Mesothelial cell of epicardium (in vitro differentiated cells): ENCODE results near the gene PALS2. TPM values are rescaled to one million over a fixed set of nuclear protein-coding genes. Genes with fewer than 3 reads are reported as not detected.

Experiments
- DNase-seq, 2 experiments: peaks; one replicate each; pipeline ENCODE4 v3.0.0; 2021; ENCODE audit warnings: low spot score in 2 of 2; ENCODE audit not compliant: unreplicated experiment in 2 of 2
- H3K27ac Mint-ChIP-seq: 2 replicates; pipeline ENCODE4 v1.8.0; 2021; ENCODE audit warnings: mixed read lengths
- H3K27me3 Mint-ChIP-seq: 2 replicates; pipeline ENCODE4 v1.8.0; 2021; ENCODE audit warnings: low read depth, mixed read lengths
- H3K36me3 Mint-ChIP-seq: 2 replicates; pipeline ENCODE4 v1.8.0; 2021; ENCODE audit warnings: mixed read lengths
- H3K4me1 Mint-ChIP-seq: 2 replicates; pipeline ENCODE4 v1.8.0; 2021; ENCODE audit warnings: mixed read lengths
- H3K4me3 Mint-ChIP-seq: 2 replicates; pipeline ENCODE4 v1.8.0; 2021; ENCODE audit warnings: mild to moderate bottlenecking, moderate library complexity, mixed read lengths
- H3K9me3 Mint-ChIP-seq: 2 replicates; pipeline ENCODE4 v1.8.0; 2021; ENCODE audit warnings: mixed read lengths
- total RNA-seq: library from RNA; stranded (reverse); gene quantifications from 3 replicates; pipeline ENCODE4 v1.2.1, GENCODE V29; 2021
- TF ChIP-seq, protein P1 (sequence below): fragments of 200-600 bp; sonication (generic); IDR thresholded peaks from one replicate; pipeline ENCODE4 v1.5.0; 2021; ENCODE audit warnings: antibody characterized with exemption; ENCODE audit not compliant: unreplicated experiment

PALS2 gene
- total RNA-seq, 1 donor from 2014 or later, result 23.8 TPM

DNA sequence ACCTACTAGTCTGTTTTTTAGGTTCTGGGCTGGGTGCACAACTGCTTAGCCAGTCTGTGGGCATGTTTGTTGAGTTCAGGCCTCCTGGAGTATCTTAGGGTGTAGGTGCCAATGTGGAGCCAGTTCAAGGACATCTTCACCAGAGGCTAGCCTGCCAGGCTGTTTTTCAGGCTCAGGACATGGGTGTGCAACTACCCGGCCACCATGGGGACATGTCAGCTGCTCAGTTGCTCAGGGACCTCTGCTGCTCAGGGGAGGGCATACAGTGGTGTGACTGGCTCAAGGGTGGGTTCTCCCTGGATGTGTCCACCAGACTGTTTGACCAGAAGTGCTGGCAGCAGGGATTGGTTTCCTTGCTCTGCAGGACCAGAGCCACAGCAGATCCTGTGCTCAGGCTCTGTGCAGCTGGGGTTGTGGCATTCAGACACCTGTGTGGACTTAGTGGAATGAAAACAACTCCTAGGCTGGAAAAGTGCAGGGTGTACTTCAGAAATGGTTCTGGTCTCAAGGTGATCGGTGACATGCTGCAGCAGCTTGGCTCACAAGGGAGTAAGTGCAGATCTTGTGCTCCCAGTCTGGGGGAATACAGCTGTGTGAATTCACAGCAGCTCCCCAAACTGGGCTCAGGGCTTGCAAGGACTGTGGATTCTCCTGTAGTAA is 44.8 kb downstream of the PALS2 start:
- no peak overlapping the region for H3K4me3 Mint-ChIP-seq
- TF ChIP-seq, protein P1, sequence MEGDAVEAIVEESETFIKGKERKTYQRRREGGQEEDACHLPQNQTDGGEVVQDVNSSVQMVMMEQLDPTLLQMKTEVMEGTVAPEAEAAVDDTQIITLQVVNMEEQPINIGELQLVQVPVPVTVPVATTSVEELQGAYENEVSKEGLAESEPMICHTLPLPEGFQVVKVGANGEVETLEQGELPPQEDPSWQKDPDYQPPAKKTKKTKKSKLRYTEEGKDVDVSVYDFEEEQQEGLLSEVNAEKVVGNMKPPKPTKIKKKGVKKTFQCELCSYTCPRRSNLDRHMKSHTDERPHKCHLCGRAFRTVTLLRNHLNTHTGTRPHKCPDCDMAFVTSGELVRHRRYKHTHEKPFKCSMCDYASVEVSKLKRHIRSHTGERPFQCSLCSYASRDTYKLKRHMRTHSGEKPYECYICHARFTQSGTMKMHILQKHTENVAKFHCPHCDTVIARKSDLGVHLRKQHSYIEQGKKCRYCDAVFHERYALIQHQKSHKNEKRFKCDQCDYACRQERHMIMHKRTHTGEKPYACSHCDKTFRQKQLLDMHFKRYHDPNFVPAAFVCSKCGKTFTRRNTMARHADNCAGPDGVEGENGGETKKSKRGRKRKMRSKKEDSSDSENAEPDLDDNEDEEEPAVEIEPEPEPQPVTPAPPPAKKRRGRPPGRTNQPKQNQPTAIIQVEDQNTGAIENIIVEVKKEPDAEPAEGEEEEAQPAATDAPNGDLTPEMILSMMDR, result no peak
- no peak overlapping the region for H3K27ac Mint-ChIP-seq
- no peaks in the 10 kb centered on the region for H3K27me3 Mint-ChIP-seq
- peaks cover 9% of the 10 kb centered on the region for H3K36me3 Mint-ChIP-seq
- no peak for DNase-seq
- H3K9me3 Mint-ChIP-seq, result peaks cover 37% of the 10 kb centered on the region
- H3K4me1 Mint-ChIP-seq, result no peaks in the 10 kb centered on the region

DNA sequence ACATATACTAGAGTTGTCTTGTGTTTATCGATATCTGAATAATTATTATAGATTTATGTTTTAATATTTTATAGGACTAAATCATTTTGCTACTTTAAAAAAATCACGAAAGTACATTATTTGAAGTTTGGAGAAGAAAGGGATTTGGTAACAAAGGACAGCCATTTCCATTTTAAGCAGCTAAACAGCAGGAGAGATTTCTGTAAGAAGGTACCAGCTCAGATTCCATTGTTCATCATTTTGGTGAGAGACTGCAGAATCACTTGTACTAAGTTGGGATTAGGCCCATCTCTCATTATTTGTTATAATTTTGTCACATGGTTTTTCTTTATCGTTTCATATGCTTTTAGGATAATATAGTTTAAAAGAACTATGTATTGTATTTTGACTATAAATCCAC is 46.7 kb downstream of the PALS2 start:
- no peak for DNase-seq
- Mint-ChIP-seq H3K4me3 (no peak overlapping the region), H3K9me3 (peaks cover 31% of the 10 kb centered on the region), H3K4me1 (no peaks in the 10 kb centered on the region), H3K27ac (no peak overlapping the region), H3K27me3 (no peaks in the 10 kb centered on the region), H3K36me3 (peaks cover 9% of the 10 kb centered on the region)
- TF ChIP-seq, protein P1, result no peak

DNA sequence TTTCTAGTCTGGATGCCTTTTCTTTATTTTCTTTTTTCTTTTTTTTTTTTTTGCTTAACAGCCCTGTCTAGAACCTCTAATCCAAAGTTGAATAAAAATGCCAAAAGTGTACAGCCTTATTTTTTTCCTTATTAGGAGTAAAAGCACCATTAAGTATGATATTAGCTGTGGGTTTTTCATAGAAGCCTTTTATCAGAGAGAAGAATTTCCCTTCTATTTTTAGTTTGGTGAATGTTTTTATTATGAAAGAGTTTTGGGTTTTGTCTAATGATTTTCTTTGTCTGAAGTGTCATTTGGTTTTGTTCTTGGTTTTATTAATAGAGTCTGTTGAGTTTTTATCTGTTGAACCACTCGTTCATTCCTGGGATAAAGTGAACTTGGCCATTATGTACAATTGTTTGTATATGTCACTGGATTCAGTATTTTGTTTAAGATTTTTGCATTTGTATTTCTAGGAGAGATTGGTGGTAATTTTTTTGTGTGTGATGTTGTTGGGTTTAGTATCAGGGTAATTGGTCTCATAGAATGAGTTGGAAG is 49.5 kb downstream of the PALS2 start:
- peaks cover 16% of the 10 kb centered on the region for H3K36me3 Mint-ChIP-seq
- H3K9me3 Mint-ChIP-seq, result peaks cover 34% of the 10 kb centered on the region
- H3K27me3 Mint-ChIP-seq, result no peaks in the 10 kb centered on the region
- TF ChIP-seq, protein P1, result no peak
- H3K27ac Mint-ChIP-seq, result no peak overlapping the region
- no peaks in the 10 kb centered on the region for H3K4me1 Mint-ChIP-seq
- DNase-seq, result no peak
- no peak overlapping the region for H3K4me3 Mint-ChIP-seq

Other genes with a start within 250 kb of the PALS2 start
- 9.3 to 10.2 TPM (median 9.8 TPM) in 3 replicates for gene GSDME, start 184.0 kb downstream of the PALS2 start, total RNA-seq